IPS-18a (cell line): ENCODE data around the gene DLGAP1.

Source experiments
- H3K27ac ChIP-seq: one replicate; pipeline ENCODE4 v1.5.1; 2013; ENCODE audit warnings: low read length
- H3K27me3 ChIP-seq: one replicate; pipeline ENCODE4 v1.6.1; 2013; ENCODE audit warnings: mild to moderate bottlenecking, low read length; ENCODE audit not compliant: control insufficient read depth, insufficient read depth
- H3K36me3 ChIP-seq: one replicate; pipeline ENCODE4 v1.6.1; 2013; ENCODE audit warnings: low read depth, low read length; ENCODE audit not compliant: control insufficient read depth
- H3K4me1 ChIP-seq: one replicate; pipeline ENCODE4 v1.6.1; 2013; ENCODE audit warnings: low read depth, low read length; ENCODE audit not compliant: control insufficient read depth
- H3K4me3 ChIP-seq: one replicate; pipeline ENCODE4 v1.5.1; 2013; ENCODE audit warnings: low read length
- H3K9ac ChIP-seq: one replicate; pipeline ENCODE4 v1.6.1; 2013; ENCODE audit warnings: mild to moderate bottlenecking, low read length, moderate library complexity
- H3K9me3 ChIP-seq: one replicate; pipeline ENCODE4 v1.6.1; 2013; ENCODE audit warnings: low read depth, low read length; ENCODE audit not compliant: control insufficient read depth

Gene DLGAP1

DNA sequence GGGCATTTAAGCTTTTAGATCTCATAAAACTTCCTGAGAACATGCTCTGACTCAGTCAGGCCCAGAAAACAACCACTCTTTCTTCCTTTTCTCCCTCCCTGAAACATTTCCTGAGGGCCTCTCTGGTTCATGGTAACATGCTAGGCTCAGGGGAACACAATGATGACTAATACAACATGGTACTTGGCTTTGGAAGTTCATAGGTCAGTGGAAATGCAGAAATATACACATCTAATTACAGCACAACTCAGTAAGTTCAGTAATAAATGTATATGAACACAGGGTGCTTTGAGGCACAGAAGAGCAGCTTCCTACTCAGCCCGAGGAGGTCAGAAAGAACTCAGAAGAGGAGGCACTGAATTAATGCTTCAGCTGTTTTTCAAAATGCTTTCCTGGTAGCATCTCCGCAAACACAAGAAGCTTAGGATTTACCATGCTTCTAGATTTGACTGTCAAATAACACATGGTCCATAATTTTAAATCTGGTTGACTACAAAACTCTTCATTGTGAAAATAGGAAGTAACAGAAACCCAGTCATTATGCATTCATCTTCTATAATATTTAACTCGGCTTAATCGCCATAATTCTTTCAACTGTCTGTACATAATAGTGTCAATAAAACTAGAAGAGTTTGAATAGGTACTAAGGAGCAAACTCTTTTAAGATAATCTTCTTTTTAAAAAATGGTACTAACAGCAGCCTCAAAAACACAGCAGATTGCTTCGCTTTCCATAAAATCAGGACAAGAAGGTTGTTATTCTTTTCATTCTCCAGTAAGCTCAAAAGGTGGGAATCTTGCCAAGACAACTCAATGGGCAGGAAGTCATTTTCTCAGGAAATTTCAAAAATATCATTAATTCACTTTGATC is 251.3 kb downstream of the DLGAP1 start:
- Histone ChIP-seq H3K36me3 (no peaks in the 10 kb centered on the region), H3K4me1 (peaks cover 6% of the 10 kb centered on the region), H3K27ac (no peak overlapping the region), H3K9ac (no peak overlapping the region), H3K4me3 (no peak overlapping the region), H3K27me3 (no peaks in the 10 kb centered on the region), H3K9me3 (no peaks in the 10 kb centered on the region)

DNA sequence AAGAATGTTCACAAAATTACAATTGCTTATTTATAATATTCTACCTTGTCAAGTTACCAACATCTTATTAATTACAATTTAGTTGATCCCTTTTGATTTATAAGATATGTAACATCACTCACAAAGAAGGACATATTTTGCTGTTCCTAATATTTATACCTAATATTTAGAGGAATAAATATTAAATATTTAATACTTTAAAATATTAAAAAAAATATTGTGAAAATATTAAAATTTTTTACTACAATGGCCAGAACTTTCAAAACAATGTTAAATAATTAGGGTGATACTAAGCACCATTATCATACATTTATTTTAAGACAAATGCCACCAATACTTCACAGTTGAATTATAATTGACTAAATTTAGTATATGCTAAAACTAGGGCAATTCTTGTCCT is 254.7 kb downstream of the DLGAP1 start:
- H3K27me3 ChIP-seq: no peaks in the 10 kb centered on the region
- H3K27ac ChIP-seq: no peak overlapping the region
- H3K36me3 ChIP-seq: no peaks in the 10 kb centered on the region
- peaks cover 9% of the 10 kb centered on the region for H3K4me1 ChIP-seq
- H3K9me3 ChIP-seq: no peaks in the 10 kb centered on the region
- no peak overlapping the region for H3K4me3 ChIP-seq
- H3K9ac ChIP-seq: no peak overlapping the region

DNA sequence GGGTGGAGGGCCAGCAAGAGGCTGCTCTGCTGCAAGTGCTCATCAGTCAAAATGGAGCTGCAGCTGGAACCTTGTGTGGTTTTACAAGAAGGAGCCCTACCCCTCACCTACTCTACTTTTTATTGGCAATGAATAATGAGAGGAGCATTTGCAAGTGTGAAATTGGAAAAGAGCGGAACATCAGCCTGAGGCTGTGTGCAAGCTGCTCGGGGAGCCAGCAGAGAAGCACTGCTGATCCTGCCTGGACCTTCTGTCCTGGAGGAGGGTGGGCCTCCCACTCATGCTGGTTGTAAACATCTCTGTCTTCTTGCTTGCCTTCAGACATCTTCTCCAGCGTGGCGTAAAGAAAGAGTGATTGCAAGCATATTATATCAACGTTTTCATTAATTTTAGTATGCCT is 256.2 kb downstream of the DLGAP1 start:
- H3K4me1 ChIP-seq: peaks cover 9% of the 10 kb centered on the region
- H3K36me3 ChIP-seq: no peaks in the 10 kb centered on the region
- no peaks in the 10 kb centered on the region for H3K27me3 ChIP-seq
- no peak overlapping the region for H3K9ac ChIP-seq
- H3K27ac ChIP-seq: no peak overlapping the region
- no peak overlapping the region for H3K4me3 ChIP-seq
- H3K9me3 ChIP-seq: no peaks in the 10 kb centered on the region

DNA sequence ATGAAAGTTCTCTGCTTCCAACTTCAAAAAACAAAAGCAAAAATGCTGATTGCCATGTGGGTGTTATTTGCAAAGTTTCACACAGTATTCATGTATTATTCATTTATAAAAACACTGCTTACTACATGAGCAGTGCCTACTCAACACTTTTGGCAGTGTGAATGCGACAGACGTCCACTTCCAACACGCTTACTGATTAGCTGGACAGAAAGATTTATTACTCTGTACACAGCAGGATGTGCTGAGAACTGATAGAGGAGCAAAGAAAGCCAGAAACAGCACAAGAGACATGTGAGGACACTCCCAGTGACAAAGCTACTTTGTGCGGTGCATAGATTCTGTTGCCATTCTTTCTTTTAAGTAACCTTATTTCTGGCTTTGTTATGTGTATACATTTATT is 258.8 kb downstream of the DLGAP1 start:
- H3K27ac ChIP-seq: no peak overlapping the region
- no peaks in the 10 kb centered on the region for H3K36me3 ChIP-seq
- H3K9ac ChIP-seq: no peak overlapping the region
- no peak overlapping the region for H3K4me3 ChIP-seq
- no peaks in the 10 kb centered on the region for H3K9me3 ChIP-seq
- H3K4me1 ChIP-seq: peaks cover 9% of the 10 kb centered on the region
- H3K27me3 ChIP-seq: no peaks in the 10 kb centered on the region

DNA sequence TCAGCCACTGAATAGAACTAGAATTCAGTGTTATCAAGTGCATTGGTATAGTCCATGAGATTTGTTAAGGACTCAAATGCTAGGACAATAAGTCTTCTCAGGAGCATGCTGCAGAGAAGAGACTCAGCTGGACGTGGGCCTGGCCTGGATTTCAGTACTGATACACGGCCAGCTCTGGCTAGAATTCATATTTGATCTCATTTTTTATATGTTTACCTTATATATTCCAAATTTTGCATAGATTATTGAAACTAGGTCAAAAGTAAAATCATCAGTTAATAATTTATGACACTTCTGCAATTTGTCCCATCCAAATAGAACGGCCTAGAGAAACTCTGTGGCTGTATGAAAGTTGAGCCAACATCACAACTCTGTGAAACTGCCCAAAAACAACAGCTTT is 262.0 kb downstream of the DLGAP1 start:
- Histone ChIP-seq H3K36me3 (no peaks in the 10 kb centered on the region), H3K4me3 (no peak overlapping the region), H3K27me3 (no peaks in the 10 kb centered on the region), H3K9ac (no peak overlapping the region), H3K27ac (no peak overlapping the region), H3K4me1 (peaks cover 9% of the 10 kb centered on the region), H3K9me3 (no peaks in the 10 kb centered on the region)

DNA sequence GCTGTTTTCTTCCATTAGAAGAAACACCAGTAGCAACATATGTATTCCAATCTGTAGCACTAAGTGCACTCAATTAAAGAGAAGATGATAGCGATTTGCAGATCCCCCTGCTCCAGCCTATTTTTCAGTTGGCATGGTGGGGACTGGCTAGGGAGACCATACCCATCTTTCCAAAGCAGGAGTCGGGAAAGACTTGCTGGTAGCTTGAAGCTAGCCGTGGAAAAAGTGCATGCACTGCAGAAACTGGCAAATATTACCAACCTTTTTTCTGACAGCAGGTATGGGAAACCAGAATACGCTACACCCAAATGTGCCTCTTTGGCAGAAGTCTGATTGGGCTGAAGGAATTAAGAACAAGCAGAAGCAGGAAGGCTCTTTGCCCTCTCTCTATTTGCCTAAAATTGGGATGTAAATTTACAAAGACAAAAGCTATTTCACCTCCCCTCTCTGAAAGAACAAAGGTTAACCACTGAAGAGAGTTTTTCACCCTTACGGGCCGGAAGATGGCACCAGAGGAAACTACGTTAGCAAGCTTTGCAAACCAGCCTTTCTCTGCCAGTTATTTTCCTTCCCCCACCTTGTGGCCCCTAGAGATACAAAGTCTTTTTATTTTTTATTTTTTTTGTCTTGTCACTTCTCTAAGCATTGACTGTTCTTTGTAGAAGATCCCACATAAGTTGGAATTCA is 273.1 kb downstream of the DLGAP1 start:
- Histone ChIP-seq H3K4me3 (no peak overlapping the region), H3K36me3 (no peaks in the 10 kb centered on the region), H3K27me3 (no peaks in the 10 kb centered on the region), H3K9me3 (peaks cover 8% of the 10 kb centered on the region), H3K27ac (peak overlapping the region; percentile 51), H3K9ac (no peak overlapping the region), H3K4me1 (peaks cover 36% of the 10 kb centered on the region)

DNA sequence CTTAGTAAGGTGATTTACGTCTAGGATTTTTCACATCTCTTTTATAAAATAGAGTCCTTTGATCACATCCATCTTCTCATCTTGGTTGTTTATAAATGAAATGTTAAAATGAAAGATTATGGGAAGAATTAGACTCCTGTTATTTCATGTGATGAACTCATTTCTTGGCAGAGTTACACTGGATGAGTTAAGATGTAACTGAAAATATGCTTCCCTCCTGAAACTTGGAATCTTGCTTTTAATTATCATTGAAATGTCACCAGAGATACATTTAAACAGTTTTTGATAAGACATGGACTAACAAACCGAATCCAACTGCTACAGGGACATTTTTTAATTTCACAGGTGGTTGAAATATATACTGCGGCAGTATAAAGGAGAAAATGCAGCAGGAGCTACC is 274.0 kb downstream of the DLGAP1 start:
- Histone ChIP-seq H3K27me3 (no peaks in the 10 kb centered on the region), H3K27ac (peak overlapping the region; percentile 10), H3K9ac (no peak overlapping the region), H3K9me3 (peaks cover 7% of the 10 kb centered on the region), H3K36me3 (no peaks in the 10 kb centered on the region), H3K4me3 (no peak overlapping the region), H3K4me1 (peaks cover 36% of the 10 kb centered on the region)

DNA sequence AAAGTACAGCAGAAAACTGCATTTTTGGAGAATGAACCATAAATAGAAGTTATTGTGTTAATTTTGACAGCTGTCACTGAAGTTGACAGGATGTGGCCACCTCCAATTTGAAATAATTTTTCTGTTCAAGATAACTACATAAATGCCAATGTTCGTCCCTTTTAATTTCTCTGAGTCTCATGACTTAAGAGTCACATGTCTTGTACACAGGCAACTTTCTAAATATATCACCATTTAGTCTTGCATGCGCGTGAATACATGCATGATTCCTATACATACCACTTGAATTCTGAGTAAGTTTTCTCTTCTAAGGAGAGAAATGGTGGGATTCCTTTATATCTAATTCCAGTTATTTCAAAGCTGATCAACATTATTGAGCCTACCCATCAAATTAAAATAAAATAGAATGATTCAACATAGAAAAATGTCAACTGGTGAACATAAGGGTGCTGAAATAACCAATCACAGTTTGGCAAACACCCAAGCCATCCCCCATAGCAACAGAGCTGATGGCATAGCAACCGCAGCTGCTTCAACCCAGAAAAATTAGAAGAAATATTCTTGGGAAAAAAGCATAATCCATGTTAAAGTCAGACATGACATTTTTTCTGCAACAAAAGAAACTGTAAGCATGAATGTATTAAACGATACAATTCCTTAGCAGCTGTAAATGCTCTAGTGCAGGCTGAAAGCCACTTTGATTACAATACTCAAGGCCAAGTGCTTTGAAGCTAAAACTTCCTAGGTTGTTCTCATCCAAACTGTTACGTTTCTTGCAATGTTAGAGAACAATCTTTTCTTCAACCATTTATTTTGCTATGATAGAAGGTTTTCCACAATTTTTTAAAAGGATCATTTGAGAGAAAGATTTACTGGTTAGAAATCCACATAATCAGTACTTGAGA is 282.7 kb downstream of the DLGAP1 start:
- Histone ChIP-seq H3K4me1 (no peaks in the 10 kb centered on the region), H3K27me3 (no peaks in the 10 kb centered on the region), H3K9ac (no peak overlapping the region), H3K4me3 (no peak overlapping the region), H3K36me3 (no peaks in the 10 kb centered on the region), H3K27ac (no peak overlapping the region), H3K9me3 (no peaks in the 10 kb centered on the region)

DNA sequence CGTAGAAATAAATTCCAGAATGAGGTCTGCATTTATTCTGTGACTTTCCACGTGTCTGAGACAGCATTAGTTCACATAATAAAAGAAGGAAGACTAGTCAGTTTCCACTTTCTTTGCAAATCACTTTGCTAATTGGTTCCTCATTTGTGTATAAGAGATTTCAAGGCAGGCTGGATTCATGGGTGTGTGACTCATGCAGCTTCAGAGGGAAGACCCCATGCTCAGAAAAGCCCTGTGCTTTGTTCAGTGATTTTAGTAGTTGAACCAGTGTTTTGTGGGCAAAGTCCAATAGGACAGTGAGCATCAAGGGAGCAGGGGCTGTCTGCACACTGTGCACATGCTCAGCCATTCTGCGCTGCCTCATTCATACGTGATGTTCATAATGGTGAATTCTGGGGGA is 297.8 kb downstream of the DLGAP1 start:
- H3K9ac ChIP-seq: no peak overlapping the region
- H3K36me3 ChIP-seq: no peaks in the 10 kb centered on the region
- no peaks in the 10 kb centered on the region for H3K27me3 ChIP-seq

DNA sequence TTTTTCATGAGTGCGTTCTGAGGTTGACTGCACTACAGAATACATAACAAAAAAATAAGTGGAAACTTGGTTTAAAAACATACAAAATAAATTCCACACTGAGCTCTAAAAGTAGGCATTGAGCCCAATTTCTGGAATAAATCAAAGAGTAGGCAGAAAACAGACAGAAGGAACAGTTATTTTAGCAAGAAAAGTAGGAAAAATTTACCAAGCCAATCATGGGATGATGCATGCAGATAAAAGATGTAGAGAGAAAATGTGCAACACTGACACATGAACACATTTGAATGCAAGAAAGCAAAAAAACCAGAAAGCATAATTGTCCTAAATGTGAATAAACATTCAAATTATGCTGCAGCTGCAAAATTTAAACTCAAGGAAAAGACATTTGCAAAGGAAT is 308.3 kb downstream of the DLGAP1 start:
- H3K4me3 ChIP-seq: no peak overlapping the region
- no peak overlapping the region for H3K9ac ChIP-seq
- no peaks in the 10 kb centered on the region for H3K27me3 ChIP-seq
- H3K36me3 ChIP-seq: no peaks in the 10 kb centered on the region
- no peak overlapping the region for H3K27ac ChIP-seq
- no peaks in the 10 kb centered on the region for H3K9me3 ChIP-seq
- peaks cover 16% of the 10 kb centered on the region for H3K4me1 ChIP-seq

More for the DNA sequence above, 297.8 kb downstream of the DLGAP1 start:
- H3K4me1 ChIP-seq: peaks cover 15% of the 10 kb centered on the region
- no peak overlapping the region for H3K4me3 ChIP-seq
- H3K27ac ChIP-seq: no peak overlapping the region
- H3K9me3 ChIP-seq: no peaks in the 10 kb centered on the region

DNA sequence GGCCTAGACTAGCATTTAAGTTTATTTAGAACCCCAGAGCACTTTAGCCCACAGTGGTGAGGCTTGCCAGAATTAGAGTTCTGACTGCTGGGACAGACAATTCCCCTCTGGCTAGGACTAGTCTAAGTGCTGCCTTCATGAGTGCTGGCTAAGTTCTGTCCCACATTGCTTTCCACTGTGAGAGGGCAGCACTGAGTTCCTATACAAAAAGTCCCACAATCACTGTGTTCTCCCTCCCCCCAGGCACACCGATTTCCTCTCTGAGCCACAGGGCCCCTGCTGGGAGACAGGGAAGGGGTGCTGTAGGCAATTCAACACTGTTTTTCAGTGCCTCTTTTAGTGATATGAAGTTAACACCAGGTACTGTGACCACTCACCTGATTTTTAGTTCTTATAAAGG is 310.9 kb downstream of the DLGAP1 start:
- peaks cover 16% of the 10 kb centered on the region for H3K4me1 ChIP-seq
- no peaks in the 10 kb centered on the region for H3K27me3 ChIP-seq
- H3K27ac ChIP-seq: no peak overlapping the region

More for the DNA sequence above, 310.9 kb downstream of the DLGAP1 start:
- Histone ChIP-seq H3K4me3 (peak overlapping the region; percentile 25), H3K9me3 (no peaks in the 10 kb centered on the region), H3K9ac (no peak overlapping the region), H3K36me3 (no peaks in the 10 kb centered on the region)
